Loucy (cell line): ENCODE measurements around the gene PPP3CA.

Source experiments
- H2AFZ ChIP-seq: fragments of 200-600 bp; sonication (generic); 2 replicates; pipeline ENCODE4 v1.6.0; 2016; ENCODE audit warnings: antibody characterized with exemption, mild to moderate bottlenecking, low read length, moderate library complexity
- H3F3A ChIP-seq: fragments of 200-600 bp; 2 replicates; pipeline ENCODE4 v1.6.0; 2016; ENCODE audit warnings: antibody characterized with exemption, low read depth, mild to moderate bottlenecking
- H3K27me3 ChIP-seq: fragments of 200-600 bp; sonication (generic); 2 replicates; pipeline ENCODE4 v1.6.1; 2014; ENCODE audit warnings: low read length, mild to moderate bottlenecking; ENCODE audit not compliant: insufficient read depth, poor library complexity, severe bottlenecking
- H3K36me3 ChIP-seq: fragments of 200-600 bp; sonication (generic); 2 replicates; pipeline ENCODE4 v1.6.1; 2016; ENCODE audit warnings: low read length; ENCODE audit not compliant: insufficient read depth
- H3K4me1 ChIP-seq: fragments of 200-600 bp; sonication (generic); 2 replicates; pipeline ENCODE4 v1.5.1; 2014; ENCODE audit warnings: low read length, mild to moderate bottlenecking; ENCODE audit not compliant: insufficient read depth, poor library complexity, severe bottlenecking
- H3K4me2 ChIP-seq: fragments of 200-600 bp; sonication (generic); 2 replicates; pipeline ENCODE4 v1.6.0; 2014; ENCODE audit warnings: antibody characterized with exemption, low read length, low read depth, mild to moderate bottlenecking; ENCODE audit not compliant: poor library complexity, severe bottlenecking
- H3K4me3 ChIP-seq: fragments of 200-600 bp; sonication (generic); 2 replicates; pipeline ENCODE4 v1.5.1; 2014; ENCODE audit warnings: low read length, mild to moderate bottlenecking, mixed read lengths; ENCODE audit not compliant: poor library complexity, severe bottlenecking
- H3K79me2 ChIP-seq: fragments of 200-600 bp; sonication (generic); 2 replicates; pipeline ENCODE4 v1.6.1; 2014; ENCODE audit warnings: low read length; ENCODE audit not compliant: insufficient read depth
- H3K9ac ChIP-seq: fragments of 200-600 bp; sonication (generic); 2 replicates; pipeline ENCODE4 v1.6.0; 2014; ENCODE audit warnings: mild to moderate bottlenecking, low read depth, low read length, moderate library complexity; ENCODE audit not compliant: poor library complexity, severe bottlenecking
- H3K9me2 ChIP-seq: fragments of 200-600 bp; sonication (generic); replicated peaks from 2 replicates; pipeline ENCODE4 v1.6.1; 2016; ENCODE audit warnings: low read depth, low read length, mixed read lengths
- H3K9me3 ChIP-seq: fragments of 200-600 bp; sonication (generic); 2 replicates; pipeline ENCODE4 v1.6.1; 2014; ENCODE audit warnings: mild to moderate bottlenecking, antibody characterized with exemption, low read length, low read depth; ENCODE audit not compliant: insufficient read depth
- H4K20me1 ChIP-seq: fragments of 200-600 bp; sonication (generic); 2 replicates; pipeline ENCODE4 v1.6.0; 2014; ENCODE audit warnings: antibody characterized with exemption, low read length, mild to moderate bottlenecking; ENCODE audit not compliant: insufficient read depth, poor library complexity, severe bottlenecking
- EZH2phosphoT487 ChIP-seq: fragments of 200-600 bp; IDR thresholded peaks from 2 replicates; pipeline ENCODE4 v1.6.1; 2018; ENCODE audit warnings: antibody characterized with exemption, mild to moderate bottlenecking, moderate library complexity, borderline replicate concordance
- TF ChIP-seq, protein P1 (sequence below): fragments of 200-600 bp; sonication (generic); conservative IDR thresholded peaks from 2 replicates; pipeline ENCODE4 v1.5.1; 2014; ENCODE audit warnings: mild to moderate bottlenecking, antibody characterized with exemption, low read length

PPP3CA gene

DNA sequence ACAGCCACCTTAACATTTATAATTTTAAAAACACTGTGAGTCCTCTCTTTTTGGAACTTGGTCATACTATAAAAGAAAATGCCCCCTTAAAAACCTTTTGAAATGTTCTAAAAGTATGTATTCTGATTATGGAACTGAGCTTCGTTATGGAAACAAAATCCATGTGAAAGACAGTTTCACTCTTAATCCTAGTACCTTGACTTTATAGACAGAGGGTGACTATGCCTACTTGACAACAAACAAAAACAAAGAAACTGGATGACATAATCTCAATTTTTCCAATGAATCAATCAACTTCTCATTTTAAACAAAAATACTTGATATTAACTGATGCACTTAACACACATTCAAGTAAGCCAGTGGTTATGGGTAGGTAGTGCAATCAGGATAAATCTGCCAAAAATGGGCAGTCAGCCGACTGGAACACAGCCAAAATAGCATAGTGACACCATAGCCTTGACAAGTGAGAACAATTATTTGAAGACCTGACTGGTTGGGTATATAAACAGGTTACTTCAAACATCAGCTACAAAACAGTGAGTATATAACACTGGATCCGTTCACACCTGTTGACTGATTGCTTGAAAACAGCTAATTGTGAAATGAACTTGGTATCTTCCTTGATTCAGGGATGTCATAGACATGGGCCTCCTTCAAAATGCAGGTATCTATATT, 265.5 kb downstream of the PPP3CA start:
- no peaks in the 10 kb centered on the region for H3K4me1 ChIP-seq
- H4K20me1 ChIP-seq, result no peaks in the 10 kb centered on the region
- no peak overlapping the region for H3K4me3 ChIP-seq
- no peaks in the 10 kb centered on the region for H3K79me2 ChIP-seq
- no peaks in the 10 kb centered on the region for H3K9me2 ChIP-seq
- H3K27me3 ChIP-seq, result no peaks in the 10 kb centered on the region
- no peaks in the 10 kb centered on the region for H3F3A ChIP-seq
- H3K36me3 ChIP-seq, result peaks cover 5% of the 10 kb centered on the region; the same call in 1 of the 2 replicates
- no peak overlapping the region for H2AFZ ChIP-seq
- no peak overlapping the region for H3K9ac ChIP-seq
- TF ChIP-seq EZH2phosphoT487, result no peak
- TF ChIP-seq, protein P1, sequence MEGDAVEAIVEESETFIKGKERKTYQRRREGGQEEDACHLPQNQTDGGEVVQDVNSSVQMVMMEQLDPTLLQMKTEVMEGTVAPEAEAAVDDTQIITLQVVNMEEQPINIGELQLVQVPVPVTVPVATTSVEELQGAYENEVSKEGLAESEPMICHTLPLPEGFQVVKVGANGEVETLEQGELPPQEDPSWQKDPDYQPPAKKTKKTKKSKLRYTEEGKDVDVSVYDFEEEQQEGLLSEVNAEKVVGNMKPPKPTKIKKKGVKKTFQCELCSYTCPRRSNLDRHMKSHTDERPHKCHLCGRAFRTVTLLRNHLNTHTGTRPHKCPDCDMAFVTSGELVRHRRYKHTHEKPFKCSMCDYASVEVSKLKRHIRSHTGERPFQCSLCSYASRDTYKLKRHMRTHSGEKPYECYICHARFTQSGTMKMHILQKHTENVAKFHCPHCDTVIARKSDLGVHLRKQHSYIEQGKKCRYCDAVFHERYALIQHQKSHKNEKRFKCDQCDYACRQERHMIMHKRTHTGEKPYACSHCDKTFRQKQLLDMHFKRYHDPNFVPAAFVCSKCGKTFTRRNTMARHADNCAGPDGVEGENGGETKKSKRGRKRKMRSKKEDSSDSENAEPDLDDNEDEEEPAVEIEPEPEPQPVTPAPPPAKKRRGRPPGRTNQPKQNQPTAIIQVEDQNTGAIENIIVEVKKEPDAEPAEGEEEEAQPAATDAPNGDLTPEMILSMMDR, result no peak
- no peak overlapping the region for H3K4me2 ChIP-seq
- no peaks in the 10 kb centered on the region for H3K9me3 ChIP-seq

DNA sequence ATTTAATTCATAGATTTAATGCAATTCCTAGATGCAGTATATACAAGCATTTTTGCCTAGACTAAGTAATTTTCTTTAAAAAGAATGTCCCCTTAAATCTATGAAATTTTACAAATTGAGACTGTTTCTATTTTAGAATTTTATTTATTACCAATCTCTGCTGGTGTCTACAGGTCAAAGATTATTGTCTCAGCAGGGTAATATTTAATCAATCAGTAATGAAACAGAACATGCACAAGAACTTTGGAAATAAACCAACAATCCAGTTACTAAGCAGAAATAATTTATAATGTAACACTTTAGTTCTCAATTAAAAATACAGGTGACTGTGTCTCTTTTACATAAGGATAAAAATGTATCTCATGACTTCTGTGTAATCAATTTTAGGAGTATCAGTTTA, 266.2 kb downstream of the PPP3CA start:
- H2AFZ ChIP-seq, result no peak overlapping the region
- H3K4me1 ChIP-seq, result no peaks in the 10 kb centered on the region
- no peaks in the 10 kb centered on the region for H3K79me2 ChIP-seq
- TF ChIP-seq, protein P1, result no peak
- TF ChIP-seq EZH2phosphoT487, result no peak
- H3K4me3 ChIP-seq, result no peak overlapping the region
- no peaks in the 10 kb centered on the region for H3F3A ChIP-seq
- no peak overlapping the region for H3K9ac ChIP-seq
- H3K4me2 ChIP-seq, result no peak overlapping the region
- no peaks in the 10 kb centered on the region for H3K9me3 ChIP-seq
- H3K27me3 ChIP-seq, result no peaks in the 10 kb centered on the region
- no peaks in the 10 kb centered on the region for H4K20me1 ChIP-seq
- peaks cover 5% of the 10 kb centered on the region; the same call in 1 of the 2 replicates for H3K36me3 ChIP-seq
- H3K9me2 ChIP-seq, result no peaks in the 10 kb centered on the region

DNA sequence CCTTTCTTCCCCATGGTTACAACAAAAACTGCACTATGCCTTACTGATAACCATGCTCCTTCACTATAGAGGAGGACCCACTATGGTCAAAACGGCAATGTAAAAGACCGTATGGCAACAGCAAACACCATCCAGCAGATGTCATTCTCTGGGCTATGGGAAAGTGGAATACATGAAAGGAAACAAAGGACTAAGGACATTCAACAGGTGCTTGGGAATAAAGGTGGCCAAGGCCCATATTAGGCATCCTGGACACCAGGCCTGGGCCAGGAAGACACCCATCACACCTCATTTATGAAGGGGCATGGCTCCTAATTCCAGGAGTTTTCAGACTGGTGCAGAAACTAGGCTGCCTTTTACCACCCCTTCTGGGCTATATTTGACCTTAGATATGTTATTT, 268.4 kb downstream of the PPP3CA start:
- Histone ChIP-seq H3K27me3 (no peaks in the 10 kb centered on the region), H3F3A (no peaks in the 10 kb centered on the region), H3K79me2 (no peaks in the 10 kb centered on the region), H3K4me3 (no peak overlapping the region), H3K4me2 (no peak overlapping the region), H3K9ac (no peak overlapping the region), H4K20me1 (no peaks in the 10 kb centered on the region), H3K36me3 (peaks cover 5% of the 10 kb centered on the region; the same call in 1 of the 2 replicates), H2AFZ (no peak overlapping the region), H3K4me1 (no peaks in the 10 kb centered on the region), H3K9me3 (no peaks in the 10 kb centered on the region), H3K9me2 (no peaks in the 10 kb centered on the region)
- TF ChIP-seq, protein P1, result no peak
- TF ChIP-seq EZH2phosphoT487, result no peak
